Activated CD8-positive, alpha-beta memory T cell treated with anti-CD3 and anti-CD28 coated beads for 24 hours (primary cell): ENCODE results near the gene GAS1.
A peak's percentile ranks its signal among the peaks of the same experiment; 100 is the strongest.

Experiments used
- DNase-seq: peaks from one replicate; pipeline ENCODE4 v3.0.0-alpha.2; 2020

Gene GAS1, protein sequence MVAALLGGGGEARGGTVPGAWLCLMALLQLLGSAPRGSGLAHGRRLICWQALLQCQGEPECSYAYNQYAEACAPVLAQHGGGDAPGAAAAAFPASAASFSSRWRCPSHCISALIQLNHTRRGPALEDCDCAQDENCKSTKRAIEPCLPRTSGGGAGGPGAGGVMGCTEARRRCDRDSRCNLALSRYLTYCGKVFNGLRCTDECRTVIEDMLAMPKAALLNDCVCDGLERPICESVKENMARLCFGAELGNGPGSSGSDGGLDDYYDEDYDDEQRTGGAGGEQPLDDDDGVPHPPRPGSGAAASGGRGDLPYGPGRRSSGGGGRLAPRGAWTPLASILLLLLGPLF

DNA sequence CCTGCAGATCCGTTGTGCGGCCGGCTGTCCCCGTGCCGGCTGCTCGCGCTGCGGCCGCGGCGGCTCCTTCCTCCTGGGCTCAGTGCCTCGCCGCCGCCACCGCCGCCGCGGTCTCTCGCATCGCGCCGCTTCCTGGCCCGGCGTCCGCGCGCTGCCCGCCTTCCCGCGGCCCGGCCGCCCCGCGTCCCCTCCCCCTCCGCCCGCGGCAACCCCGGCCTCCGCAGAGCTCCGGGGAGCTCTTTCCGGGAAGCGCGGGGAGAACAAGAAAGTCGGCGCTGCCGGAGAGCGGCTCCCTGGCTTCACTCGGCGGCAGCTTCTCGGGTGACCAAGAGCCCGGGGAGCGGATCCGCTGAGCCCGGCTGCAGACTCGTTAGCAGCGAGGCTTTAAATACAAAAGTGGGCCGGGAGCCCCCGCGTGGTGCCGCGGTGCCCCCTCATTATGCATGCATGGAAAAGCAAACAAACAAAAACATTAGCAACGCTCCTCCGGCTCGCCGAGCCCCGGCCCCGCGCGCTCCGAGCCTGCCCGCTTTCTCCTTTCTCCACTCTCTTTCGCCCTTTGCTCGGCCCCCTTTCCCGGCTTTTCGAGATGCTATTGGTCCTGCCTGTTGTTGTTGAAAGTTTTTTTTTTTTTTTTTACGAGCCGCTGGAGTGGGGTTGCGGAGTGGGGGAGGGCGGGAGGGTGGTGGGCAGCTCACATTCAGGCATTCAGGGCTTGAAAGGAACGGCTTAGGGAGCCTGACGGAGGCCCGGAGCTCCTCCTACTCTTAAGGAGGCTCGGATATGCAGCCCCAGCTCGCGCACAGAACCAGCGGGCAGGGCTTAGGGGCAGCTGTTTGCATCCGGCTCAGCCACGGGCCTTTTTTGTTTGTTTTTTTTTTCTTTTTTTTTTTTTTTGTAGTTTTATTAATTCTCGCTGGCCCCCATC, at the start of gene GAS1:
Gene GAS1, minus strand, starts transcription at position 361 of the 928 bp plus-strand sequence. CDS start 727 bp downstream, outside the sequence.
- peak; percentile 78 for DNase-seq

DNA sequence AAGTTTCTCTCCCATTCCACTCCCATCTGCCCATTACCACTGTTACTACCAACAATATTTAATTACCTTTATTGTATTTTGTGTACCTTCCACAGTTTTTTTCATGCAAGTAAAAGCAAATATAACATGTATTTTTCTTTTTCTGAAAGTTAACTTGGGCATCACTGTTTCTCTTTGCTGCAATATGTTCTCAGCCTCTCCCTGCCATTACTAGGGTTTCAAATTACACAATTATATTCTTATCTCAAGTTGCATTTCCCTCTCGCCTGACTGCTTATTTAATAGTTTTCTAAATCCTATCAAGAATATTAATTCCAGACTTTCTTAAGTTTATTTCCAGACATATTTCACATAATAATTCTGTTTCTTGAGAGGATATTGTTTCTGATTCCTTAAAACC, 46.9 kb upstream of the GAS1 start:
- DNase-seq, result no peak

DNA sequence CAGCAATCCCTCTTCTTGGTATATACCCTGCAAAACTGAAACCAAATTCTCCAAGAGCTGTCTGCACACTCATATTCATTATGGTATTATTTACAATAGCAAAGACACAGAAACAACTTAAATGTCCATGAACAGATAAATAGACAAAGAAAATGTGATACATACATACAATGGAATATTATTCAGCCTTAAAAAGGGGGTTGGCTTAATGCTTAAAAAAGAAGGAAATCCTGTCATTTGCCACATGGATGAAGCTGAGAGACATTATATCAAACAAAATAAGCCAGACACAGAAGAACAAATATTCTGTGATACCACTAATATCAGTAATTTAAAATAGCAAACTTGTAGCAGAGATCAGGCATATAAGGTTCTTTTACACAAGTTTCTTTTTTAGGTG, 46.5 kb upstream of the GAS1 start:
- DNase-seq, result no peak

DNA sequence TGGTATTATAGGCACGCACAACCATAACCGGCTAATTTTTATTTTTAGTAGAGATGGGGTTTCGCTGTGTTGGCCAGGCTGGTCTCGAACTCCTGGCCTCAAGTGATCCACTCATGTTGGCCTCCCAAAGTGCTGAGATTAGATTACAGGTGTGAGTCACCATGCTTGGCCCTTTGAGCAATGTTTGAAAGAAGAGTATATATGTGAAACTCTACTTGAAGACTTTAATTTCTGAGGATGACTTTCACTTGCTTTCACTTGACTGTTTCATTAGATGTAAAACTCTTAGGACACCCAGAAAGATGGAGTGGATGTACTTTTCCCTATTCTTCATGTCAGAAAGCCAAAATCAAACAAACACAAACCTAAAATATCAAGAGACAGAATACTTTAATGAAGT, 43.8 kb upstream of the GAS1 start:
- DNase-seq, result no peak

DNA sequence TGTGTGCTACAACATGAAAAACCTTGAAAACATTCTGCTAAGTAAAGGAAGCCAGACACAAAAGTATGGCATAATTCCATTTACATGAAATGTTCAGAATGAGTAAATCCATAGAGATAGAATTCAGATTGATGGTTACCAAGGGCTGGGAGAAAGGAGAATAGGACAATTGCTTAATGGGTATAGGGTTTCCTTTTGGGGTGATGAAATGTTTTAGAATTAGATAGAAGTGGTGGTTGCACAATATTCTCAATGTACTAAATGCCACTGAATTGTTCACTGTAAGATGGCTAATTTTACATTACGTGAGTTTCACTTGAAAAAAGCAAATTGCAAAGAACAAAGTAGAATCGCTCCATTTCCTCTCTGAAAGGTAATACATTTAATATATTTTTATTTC, 43.0 kb upstream of the GAS1 start:
- DNase-seq, result no peak

DNA sequence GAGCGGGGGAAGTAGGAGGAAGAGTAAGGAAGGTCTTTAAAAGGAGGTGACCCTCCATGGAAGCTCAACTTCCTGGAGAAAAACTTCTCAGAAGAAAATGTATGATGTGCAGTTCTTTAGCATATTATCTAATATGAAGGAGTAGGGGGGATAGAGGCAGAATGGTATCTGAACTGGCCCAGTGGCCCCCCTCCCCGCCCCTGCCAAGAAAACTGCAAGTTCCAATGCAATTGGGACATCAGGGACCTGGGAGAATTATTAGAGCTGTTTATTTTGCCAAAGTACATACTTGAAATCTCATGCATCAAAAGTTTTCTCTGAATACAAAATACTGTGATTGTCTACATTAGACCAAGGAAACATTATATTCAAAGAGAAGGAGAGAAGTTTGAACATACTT, 40.6 kb upstream of the GAS1 start:
- no peak for DNase-seq

DNA sequence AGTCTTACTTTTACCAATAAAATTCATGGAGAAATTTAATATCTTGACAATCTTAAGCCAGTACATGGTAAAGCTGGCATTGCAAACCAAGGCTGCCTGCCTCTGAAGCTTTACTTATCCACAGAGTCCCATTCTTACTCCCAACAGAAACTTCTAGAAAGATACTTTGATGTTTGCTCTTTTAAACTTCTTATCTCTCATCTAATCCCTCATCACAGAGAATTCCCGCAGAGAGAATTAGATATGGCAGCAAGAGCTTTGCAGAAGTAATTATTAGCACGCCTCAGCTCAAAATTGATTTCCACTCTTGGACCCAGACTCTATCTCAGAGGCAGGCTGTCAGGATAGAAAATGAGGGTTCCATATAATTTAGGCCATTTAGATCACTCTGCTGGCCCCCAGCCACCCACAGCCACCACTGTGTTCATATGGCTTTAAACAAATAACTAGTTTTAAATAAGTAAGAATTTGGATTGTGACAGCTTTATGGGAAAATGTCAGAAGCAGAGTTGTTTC, 37.9 kb upstream of the GAS1 start:
- DNase-seq, result no peak

DNA sequence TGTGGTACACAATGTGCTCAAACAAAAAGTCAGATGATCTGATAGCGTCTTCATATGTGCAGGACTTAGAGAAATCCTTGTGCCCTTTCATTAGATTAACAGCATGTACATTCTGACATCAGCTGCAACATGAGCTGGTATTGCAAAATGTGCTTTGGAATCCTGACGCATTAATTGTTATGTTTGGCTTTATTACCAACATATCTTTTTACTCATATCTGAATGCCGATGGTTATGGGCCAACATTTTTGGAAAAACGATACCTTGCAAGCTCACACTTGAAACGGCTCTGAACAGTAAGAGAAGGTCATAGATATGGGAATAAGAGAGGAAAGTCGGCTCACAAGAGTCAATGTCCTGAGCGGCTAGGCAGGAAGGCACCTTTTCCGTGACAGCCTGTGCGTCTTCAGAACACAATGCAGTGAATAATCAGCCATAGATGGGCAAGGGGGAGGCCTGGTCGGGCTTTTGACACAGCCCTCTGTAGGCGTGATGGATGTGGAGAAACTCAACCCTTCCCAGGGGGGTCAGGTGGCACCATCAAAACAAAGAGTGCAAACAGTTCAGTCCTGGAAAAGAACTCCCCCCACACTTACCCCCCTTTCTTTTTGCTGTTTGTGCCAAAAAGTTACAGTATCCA, 36.4 kb upstream of the GAS1 start:
- no peak for DNase-seq

DNA sequence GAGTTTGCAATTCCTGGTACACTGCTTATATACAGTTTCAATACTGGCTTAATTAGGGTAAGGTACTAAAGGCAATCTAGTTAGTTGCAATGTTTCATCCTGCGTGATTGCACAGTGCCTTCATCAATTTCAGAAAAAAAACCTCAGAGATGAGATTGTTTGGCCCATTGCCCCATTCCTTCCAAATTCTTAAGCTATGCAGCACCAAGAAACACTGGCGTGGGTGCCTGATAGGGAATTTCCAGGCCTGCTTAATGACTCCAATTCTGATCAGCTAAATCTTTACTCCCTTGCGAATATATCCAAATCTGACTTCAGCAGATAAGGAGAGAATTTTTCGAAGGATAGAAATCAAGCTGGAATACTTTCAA, 35.9 kb upstream of the GAS1 start:
- DNase-seq, result no peak

DNA sequence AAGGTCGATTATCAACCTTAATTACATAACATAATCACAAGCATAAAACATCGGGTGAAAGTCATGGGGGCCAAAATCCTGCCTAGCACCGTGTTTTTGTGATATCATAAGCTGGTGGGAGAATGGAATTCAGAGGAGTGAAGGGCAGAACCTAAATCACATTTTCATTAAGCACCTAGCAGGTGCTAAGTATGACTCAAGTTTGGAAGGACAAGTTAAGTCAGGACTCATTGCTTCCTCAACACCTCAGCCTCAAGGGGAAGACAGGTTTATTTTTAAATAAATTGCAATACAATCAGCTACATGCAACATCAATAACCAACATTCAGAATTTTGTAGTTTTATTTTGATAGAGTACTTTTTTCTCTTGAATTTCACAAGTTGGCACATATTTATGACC, 33.5 kb upstream of the GAS1 start:
- no peak for DNase-seq

DNA sequence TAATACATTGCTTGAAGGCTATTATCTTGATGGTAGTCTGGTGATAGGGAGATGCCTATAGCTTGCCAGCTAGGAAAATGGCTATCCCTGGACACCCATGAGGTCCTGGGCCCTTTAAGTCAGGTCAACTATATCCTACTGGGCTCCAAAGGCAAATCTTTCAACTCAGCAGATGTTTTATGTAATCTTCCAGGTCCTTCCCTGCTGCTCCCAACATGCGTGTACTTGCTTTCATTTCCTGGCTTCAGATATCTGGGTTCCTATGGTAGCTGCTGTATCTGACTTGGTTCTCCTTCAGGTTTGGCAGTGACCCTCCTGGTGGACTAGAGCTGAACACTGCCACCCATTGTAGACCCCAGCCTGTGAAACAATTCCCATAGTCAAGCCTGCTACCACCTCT, 32.4 kb upstream of the GAS1 start:
- no peak for DNase-seq

DNA sequence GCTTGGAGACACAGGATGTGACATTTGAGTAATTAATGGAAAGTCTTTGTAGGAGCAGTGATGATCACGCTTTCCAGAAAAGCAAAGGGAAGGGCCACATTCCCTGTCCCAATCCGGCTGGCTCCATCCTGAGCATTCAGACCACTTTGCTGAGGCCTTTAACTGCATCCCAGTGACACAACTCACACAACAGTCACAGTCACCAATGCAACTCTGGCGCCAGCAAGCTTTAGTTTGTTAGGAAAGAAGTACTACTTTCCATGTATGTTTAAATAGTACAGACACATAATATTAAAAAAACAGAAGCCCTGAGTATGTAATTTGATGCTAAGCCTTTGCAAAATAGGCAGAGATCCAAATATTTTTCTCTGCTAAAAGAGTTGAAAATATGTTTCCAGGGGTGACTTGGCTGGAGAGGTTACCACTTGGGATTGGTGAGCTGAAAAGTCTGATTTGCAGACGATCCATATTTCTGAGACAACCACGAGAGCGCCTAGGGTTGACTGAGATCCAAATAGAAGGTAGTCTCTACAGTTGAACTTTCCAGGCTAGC, 31.7 kb upstream of the GAS1 start:
- DNase-seq, result no peak

DNA sequence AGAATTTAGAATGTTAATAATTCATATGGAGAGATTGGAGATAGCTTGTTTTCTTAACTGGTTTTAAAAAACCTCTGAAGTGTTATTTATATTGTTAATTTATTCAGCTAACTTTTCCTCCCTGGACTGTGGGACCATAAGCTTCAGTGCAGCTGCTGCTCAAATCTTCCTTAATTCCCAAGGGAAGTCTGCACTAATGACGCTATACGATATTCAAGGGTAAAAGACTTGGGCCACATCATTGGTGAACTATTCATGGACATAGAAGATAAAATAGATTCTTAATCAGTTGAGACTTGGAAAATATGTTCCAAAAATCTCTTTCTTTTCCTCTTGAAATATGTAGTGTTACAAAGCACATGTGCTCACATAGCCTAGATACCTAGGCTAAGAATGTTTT, 31.1 kb upstream of the GAS1 start:
- DNase-seq, result no peak

DNA sequence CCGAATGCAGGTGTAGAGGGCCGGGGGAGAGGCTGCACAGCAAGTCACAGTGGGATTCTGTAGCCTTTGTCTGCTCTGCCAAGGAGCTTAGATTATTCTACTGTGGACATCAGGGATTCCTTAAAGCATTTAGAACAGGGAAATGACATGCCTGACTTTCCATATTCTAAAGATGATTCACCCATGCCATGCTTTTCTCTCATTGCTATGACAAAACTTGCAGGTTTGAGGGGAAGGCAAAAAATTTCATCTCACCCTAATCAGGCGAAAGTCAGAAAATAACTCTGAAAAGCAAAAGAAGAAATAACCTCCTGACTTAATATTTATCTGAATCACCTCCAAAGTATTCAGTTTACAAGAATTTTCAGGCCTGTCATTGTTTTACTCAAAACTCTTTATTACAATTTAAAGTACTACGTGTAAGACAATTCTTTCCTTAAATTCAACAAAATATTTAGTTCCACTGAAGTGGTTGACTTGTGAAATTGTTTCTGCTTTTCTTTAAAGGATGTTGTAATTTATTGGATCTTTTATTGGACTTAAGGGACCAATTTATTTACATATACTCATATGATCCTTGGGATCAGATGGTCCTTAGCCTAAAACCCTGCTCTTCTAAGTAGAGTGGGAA, 30.0 kb upstream of the GAS1 start:
- no peak for DNase-seq

DNA sequence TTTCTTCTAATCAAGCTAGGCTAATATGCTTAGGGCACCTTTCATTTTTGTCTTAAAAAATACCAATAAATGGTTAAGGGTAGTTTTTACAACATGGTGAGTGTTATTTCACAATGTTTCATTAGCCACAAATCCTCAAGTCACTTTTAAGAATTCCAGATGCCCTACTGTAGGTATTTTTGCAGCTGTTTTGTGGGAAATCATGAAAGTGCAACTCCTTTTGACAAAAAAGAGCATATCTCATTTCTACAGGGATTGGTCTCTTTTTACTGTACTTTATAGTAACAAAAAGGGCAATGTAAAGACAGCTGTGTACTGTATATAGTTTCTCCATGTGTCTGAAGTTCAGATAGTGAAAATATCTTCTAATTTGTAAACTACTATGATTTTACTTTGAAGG, 28.3 kb upstream of the GAS1 start:
- no peak for DNase-seq

DNA sequence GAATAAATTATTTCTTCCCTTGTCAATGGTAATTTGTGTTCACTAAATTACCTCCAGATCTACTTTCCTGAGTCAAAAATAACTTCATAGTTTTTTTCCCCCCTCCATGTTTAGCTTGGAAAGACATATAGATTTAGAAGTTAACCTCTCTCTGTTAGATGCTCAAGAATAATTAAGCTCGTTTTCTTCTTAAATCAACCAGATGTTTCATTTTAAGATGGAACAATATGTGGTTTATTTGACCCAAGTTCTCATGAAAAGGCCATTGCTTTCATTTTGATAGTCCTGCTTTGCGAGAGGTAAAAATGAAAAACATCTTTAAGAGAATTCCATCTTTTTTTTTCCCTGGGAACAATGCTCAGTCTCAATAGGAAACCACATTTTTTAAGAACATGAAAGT, 27.7 kb upstream of the GAS1 start:
- no peak for DNase-seq

DNA sequence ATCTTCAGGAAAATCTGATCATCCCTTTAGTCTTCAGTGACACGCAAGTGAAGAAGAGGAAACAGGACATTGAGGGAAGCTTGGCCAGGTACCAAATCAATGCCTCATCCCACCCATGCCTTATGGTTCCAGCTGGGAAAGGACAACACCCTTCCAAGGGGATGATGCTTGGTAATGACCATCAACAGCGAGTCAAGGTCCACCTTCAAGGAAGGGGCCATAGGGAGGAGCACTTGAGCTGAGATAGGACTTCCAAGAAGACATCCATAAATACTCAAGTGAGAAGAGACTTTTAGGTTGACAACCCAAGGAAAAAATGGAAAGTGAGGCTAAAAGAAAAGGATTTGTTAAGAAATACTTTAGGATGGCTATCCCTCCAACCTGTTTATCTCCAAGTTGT, 27.1 kb upstream of the GAS1 start:
- no peak for DNase-seq

DNA sequence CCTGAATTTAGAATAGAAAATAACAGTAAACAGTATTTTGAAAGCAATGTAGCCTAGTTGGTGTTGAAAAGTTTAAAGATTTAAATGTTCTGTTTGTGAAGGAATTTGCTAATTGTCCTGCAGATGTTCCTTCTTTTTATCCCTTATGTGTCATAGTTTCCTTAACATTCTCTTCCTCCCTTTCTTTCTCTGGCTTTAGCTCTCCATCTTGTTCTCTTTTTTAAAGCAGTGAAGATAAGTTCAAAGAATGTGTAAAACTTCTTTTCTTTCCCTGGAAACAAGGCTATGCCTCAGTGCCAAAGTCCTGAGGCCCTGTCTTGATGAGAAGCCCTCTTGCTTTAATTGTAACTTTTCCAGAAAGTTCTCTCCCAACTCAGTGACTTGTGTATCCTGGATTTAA, 24.4 kb upstream of the GAS1 start:
- no peak for DNase-seq

DNA sequence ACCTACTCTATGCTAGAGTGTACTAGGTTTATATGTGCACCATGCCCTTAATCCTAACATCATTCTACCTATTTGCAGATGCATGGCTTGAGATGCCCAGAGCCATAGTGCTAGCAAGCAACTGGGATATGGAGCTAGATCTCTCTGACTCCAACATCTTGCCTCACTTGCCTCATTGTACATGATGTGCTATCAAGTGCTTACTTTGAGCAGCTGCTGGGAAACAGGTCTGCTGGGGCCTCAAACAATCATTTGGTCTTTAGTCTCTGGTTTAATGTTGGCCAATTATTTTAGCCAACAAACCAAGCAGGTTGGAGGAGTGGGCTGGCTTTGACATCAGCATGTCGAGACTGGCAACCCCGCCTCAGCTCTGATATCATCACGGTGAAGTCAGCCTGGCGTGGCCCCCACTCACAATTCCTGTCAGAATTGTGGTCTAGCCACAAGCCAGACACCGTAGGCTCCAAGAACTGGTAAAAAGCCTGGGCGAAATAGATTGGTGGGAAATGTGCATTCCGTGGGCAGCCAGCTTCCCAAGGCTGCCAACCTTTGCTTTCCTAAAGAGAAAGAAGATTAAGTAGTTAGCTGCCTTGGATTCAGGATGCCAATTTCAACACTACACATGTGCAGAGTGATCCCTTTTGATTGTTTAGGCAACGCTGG, 21.1 kb upstream of the GAS1 start:
- DNase-seq, result no peak

DNA sequence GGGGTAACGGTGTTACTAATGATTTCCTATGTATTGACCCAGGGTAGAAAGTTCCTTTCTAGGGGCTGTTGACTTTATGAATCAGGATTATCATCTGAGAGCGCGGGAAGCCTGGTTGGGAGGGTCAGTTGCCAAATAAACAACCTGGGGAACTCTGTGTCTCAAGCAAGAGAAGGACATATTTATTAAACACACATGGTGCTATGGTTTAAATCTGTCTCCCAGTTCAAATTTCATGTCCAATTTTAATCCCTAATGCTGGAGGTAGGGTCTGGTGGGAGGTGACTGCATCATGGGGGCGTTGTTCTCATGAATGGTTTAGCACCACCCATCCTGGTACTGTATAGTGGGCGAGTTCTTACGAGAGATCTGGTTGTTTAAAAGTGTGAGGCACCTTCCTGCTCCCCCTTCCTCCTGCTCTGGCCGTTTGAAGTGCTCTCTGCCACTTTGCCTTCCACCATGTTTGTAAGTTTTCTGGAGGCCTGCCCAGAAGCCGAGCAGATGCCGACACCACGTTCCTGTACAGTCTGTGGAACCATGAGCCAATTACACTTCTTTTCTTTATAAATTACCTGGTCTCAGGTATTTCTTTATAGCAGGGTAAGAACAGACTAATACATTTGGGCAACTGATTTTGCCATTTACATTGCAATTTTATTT, 19.7 kb upstream of the GAS1 start:
- no peak for DNase-seq

DNA sequence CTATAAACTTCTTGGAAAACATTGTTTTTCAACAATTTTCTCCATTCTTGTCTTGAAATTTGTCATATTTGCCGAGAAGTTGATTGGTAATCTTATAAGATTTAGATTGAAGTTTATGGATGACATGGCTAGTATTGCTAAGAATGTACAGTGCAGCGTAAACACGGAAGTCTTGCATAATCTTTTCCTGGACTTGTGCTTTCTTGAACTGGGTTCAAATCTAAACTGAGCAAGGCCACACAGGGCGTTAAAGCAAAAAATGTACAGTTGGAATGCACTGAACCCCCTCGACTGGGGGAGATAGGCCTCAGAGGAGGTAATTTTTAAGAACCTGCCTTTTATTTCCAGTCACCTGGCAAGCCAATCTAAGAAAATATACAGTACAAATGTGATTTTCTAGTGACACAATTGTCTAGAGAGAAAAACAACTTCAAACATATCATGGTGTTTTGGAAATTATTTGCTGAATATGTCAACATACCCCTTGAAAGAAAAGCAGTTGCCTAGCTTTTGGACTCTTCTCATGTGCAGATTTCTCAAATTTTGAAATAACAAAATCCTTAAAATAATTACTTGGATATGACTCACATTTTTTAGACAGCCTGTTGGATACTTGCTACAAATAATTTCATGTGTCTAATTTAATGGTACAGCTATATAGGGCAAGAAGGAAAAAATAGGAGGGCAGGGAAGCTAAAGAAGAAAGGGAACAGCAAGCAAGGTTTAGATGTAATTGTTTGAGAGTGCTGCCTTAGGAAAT, 18.5 kb upstream of the GAS1 start:
- DNase-seq, result no peak
